ENCODE measurements around the gene VPS51. TPM values are rescaled to one million over a fixed set of nuclear protein-coding genes. Genes with fewer than 3 reads are reported as not detected.

Gene VPS51
- polyA plus RNA-seq, 1 donor from 2014 or later, result 230 TPM

DNA sequence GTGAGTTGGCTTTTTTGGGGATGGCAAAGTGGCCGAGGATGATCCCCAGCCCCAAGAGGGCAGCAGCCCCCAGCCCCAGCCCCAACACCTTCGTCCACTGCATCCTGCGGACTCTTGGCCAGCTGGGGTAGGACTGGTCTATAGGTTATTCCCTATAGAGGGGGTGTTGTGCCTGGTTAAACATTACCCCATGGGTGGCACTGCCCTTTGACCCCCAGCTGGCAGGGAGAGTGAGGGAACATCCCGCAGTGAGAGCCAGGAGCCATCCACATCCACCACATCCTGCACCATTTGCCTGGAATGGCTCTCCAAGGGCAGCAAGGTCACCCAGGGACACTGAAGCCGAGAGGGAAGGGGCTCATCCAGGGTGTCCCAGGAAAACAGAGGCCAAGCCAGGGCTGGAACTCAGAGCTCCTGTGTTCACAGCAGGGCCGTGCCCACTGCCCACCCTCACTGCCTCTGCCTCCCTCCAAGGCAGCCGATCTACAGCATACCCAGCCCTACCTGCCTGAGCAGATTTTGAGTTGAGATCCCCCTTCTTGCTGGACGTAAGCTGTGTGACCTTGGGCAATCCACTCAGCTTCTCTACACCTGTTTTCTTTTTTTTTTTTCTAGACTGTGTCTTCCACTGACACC, 37.5 kb upstream of the VPS51 start, which contains the start of gene NAALADL1:
Gene NAALADL1 (minus strand): TSS at position 135 of the 636 bp plus-strand sequence. CDS start 32 bp downstream, at position 103.
- H3K9ac ChIP-seq (ENCODE audit: low read length), result no peak within 1 kb of the TSS
- H3K27me3 ChIP-seq (ENCODE audit: insufficient read depth, low read depth, low read length), result no peaks in the 10 kb centered on the region
- H2AFZ ChIP-seq (ENCODE audit: low read depth, low read length), result no peak within 1 kb of the TSS
- TF ChIP-seq SMC3 (conservative IDR thresholded peaks at IDR 0.05; ENCODE audit: poor library complexity), result no peak
- TF ChIP-seq EP300 (conservative IDR thresholded peaks at IDR 0.05; ENCODE audit: poor library complexity, severe bottlenecking), result no peak
- TF ChIP-seq RAD21 (conservative IDR thresholded peaks at IDR 0.05), result no peak
- no peak for TF ChIP-seq EZH2 (IDR thresholded peaks at IDR 0.05; ENCODE audit: borderline replicate concordance, insufficient read depth, low read length, poor library complexity, severe bottlenecking)
- TF ChIP-seq, protein P1, sequence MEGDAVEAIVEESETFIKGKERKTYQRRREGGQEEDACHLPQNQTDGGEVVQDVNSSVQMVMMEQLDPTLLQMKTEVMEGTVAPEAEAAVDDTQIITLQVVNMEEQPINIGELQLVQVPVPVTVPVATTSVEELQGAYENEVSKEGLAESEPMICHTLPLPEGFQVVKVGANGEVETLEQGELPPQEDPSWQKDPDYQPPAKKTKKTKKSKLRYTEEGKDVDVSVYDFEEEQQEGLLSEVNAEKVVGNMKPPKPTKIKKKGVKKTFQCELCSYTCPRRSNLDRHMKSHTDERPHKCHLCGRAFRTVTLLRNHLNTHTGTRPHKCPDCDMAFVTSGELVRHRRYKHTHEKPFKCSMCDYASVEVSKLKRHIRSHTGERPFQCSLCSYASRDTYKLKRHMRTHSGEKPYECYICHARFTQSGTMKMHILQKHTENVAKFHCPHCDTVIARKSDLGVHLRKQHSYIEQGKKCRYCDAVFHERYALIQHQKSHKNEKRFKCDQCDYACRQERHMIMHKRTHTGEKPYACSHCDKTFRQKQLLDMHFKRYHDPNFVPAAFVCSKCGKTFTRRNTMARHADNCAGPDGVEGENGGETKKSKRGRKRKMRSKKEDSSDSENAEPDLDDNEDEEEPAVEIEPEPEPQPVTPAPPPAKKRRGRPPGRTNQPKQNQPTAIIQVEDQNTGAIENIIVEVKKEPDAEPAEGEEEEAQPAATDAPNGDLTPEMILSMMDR (IDR thresholded peaks at IDR 0.05; ENCODE audit: poor library complexity, severe bottlenecking), result no peak
- TF ChIP-seq POLR2AphosphoS5 (IDR thresholded peaks at IDR 0.05), result no peak
- no peak for TF ChIP-seq TAF1 (IDR thresholded peaks at IDR 0.05; ENCODE audit: low read depth)
- TF ChIP-seq, protein P2, sequence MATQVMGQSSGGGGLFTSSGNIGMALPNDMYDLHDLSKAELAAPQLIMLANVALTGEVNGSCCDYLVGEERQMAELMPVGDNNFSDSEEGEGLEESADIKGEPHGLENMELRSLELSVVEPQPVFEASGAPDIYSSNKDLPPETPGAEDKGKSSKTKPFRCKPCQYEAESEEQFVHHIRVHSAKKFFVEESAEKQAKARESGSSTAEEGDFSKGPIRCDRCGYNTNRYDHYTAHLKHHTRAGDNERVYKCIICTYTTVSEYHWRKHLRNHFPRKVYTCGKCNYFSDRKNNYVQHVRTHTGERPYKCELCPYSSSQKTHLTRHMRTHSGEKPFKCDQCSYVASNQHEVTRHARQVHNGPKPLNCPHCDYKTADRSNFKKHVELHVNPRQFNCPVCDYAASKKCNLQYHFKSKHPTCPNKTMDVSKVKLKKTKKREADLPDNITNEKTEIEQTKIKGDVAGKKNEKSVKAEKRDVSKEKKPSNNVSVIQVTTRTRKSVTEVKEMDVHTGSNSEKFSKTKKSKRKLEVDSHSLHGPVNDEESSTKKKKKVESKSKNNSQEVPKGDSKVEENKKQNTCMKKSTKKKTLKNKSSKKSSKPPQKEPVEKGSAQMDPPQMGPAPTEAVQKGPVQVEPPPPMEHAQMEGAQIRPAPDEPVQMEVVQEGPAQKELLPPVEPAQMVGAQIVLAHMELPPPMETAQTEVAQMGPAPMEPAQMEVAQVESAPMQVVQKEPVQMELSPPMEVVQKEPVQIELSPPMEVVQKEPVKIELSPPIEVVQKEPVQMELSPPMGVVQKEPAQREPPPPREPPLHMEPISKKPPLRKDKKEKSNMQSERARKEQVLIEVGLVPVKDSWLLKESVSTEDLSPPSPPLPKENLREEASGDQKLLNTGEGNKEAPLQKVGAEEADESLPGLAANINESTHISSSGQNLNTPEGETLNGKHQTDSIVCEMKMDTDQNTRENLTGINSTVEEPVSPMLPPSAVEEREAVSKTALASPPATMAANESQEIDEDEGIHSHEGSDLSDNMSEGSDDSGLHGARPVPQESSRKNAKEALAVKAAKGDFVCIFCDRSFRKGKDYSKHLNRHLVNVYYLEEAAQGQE (IDR thresholded peaks at IDR 0.05; ENCODE audit: borderline replicate concordance), result no peak
- TF ChIP-seq MXI1 (conservative IDR thresholded peaks at IDR 0.05; ENCODE audit: poor library complexity, severe bottlenecking), result no peak
- no peaks in the 10 kb centered on the region for H3F3A ChIP-seq (ENCODE audit: insufficient read depth, low read length, poor library complexity, severe bottlenecking)
- H4K20me1 ChIP-seq (ENCODE audit: insufficient read depth), result no peaks in the 10 kb centered on the region
- no peak within 1 kb of the TSS for H3K4me3 ChIP-seq (ENCODE audit: low read length)
- no peak within 1 kb of the TSS for H3K27ac ChIP-seq (ENCODE audit: low read length)
- H3K4me2 ChIP-seq (ENCODE audit: low read length), result no peak within 1 kb of the TSS
- H3K9me3 ChIP-seq (ENCODE audit: low read length), result no peaks in the 10 kb centered on the region
- H3K79me2 ChIP-seq (replicated peaks; ENCODE audit: insufficient read depth, low read length), result no peaks in the 10 kb centered on the region
- no peaks in the 10 kb centered on the region for H3K36me3 ChIP-seq (ENCODE audit: insufficient read depth, low read length)
- no peaks in the 10 kb centered on the region for H3K9me2 ChIP-seq (ENCODE audit: insufficient read depth, low read length)

DNA sequence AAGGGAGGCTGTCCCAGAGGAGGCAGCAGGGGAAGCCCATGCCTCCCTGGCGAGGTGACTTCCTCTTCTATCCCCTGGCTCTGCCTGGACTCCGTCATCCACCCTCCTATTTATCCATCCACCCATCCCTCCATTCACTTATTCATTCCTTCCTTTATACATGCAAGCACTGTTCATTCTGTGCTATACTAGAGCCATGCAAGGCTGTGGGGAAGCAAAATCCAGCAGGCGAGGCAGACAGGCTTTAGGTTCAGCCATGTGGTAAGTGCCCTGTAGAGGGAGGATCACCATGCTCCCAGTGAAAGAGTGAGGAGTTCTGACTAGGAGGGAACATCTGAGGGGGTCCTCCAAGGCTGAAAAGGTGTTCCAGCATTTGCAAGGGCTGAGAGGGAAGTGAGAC, 36.5 kb upstream of the VPS51 start:
- Histone ChIP-seq H3K9ac (ENCODE audit: low read length) (no peak overlapping the region), H3K36me3 (ENCODE audit: insufficient read depth, low read length) (no peaks in the 10 kb centered on the region), H3K27me3 (ENCODE audit: insufficient read depth, low read depth, low read length) (no peaks in the 10 kb centered on the region), H3F3A (ENCODE audit: insufficient read depth, low read length, poor library complexity, severe bottlenecking) (no peaks in the 10 kb centered on the region), H3K79me2 (replicated peaks; ENCODE audit: insufficient read depth, low read length) (no peaks in the 10 kb centered on the region), H3K27ac (ENCODE audit: low read length) (no peak overlapping the region), H3K4me3 (ENCODE audit: low read length) (no peak overlapping the region), H3K9me2 (ENCODE audit: insufficient read depth, low read length) (no peaks in the 10 kb centered on the region), H4K20me1 (ENCODE audit: insufficient read depth) (no peaks in the 10 kb centered on the region), H3K9me3 (ENCODE audit: low read length) (no peaks in the 10 kb centered on the region), H3K4me2 (ENCODE audit: low read length) (no peak overlapping the region), H2AFZ (ENCODE audit: low read depth, low read length) (no peak overlapping the region)
- no peak for TF ChIP-seq EZH2 (IDR thresholded peaks at IDR 0.05; ENCODE audit: borderline replicate concordance, insufficient read depth, low read length, poor library complexity, severe bottlenecking)
- TF ChIP-seq RAD21 (conservative IDR thresholded peaks at IDR 0.05), result no peak

Data from neural cell (in vitro differentiated cells).